GM12878 (cell line): Measurements from ENCODE around the gene SHC1.
A peak's percentile ranks its signal among the peaks of the same experiment; 100 is the strongest.

Source experiments
- ASH2L ChIP-seq: fragments of 300-600, 200-600 bp; sonication (generic); IDR thresholded peaks from 2 replicates; pipeline ENCODE4 v1.6.1; 2017; ENCODE audit warnings: low read depth, mild to moderate bottlenecking, borderline replicate concordance
- CHD1 ChIP-seq: IDR thresholded peaks from 2 replicates; pipeline ENCODE4 v1.6.1; 2012; ENCODE audit warnings: low read depth, low read length, improper control_type of control experiment
- EGR1 ChIP-seq, 2 experiments: IDR thresholded peaks; 1 replicate in 1 of 2; 2 replicates in 1 of 2; pipeline ENCODE4 v1.6.1; 2011 to 2012; ENCODE audit warnings: low read depth in 2 of 2, low read length in 2 of 2, borderline replicate concordance in 1 of 2, mild to moderate bottlenecking in 1 of 2, moderate library complexity in 1 of 2
- GABPA ChIP-seq: IDR thresholded peaks from 2 replicates; pipeline ENCODE4 v1.6.1; 2014; ENCODE audit warnings: antibody characterized with exemption, low read depth, mild to moderate bottlenecking, inconsistent platforms
- HDGF ChIP-seq: fragments of 450-650 bp; IDR thresholded peaks from 2 replicates; pipeline ENCODE4 v1.6.1; 2016; ENCODE audit warnings: antibody characterized with exemption
- POLR2A ChIP-seq: IDR thresholded peaks from 2 replicates; pipeline ENCODE4 v1.6.1; 2011; ENCODE audit warnings: low read depth, mild to moderate bottlenecking, low read length
- POLR2AphosphoS5 ChIP-seq: IDR thresholded peaks from 2 replicates; pipeline ENCODE4 v1.6.1; 2011; ENCODE audit warnings: mild to moderate bottlenecking, low read length, inconsistent platforms
- SREBF2 ChIP-seq: IDR thresholded peaks from 2 replicates; pipeline ENCODE4 v1.6.1; 2012; ENCODE audit warnings: mild to moderate bottlenecking, low read length
- STAT1 ChIP-seq: fragments of 450-650 bp; conservative IDR thresholded peaks from 2 replicates; pipeline ENCODE4 v1.6.1; 2014; ENCODE audit warnings: antibody characterized with exemption, mild to moderate bottlenecking
- ZNF274 ChIP-seq: IDR thresholded peaks from one replicate; pipeline ENCODE4 v1.8.0; 2011; ENCODE audit not compliant: insufficient read length, insufficient read depth
- TF ChIP-seq, protein P1 (sequence below): IDR thresholded peaks from 2 replicates; pipeline ENCODE4 v1.6.1; 2011; ENCODE audit warnings: low read depth, low read length, improper control_type of control experiment, borderline replicate concordance
- TF ChIP-seq, protein P2 (sequence below): fragments of 450-650 bp; IDR thresholded peaks from 2 replicates; pipeline ENCODE4 v1.6.1; 2014; ENCODE audit warnings: mild to moderate bottlenecking
- TF ChIP-seq, protein P3 (sequence below), 3 experiments: IDR thresholded peaks in 2 of 3; conservative IDR thresholded peaks in 1 of 3; 2 replicates each; pipeline ENCODE4 v1.5.1; 2011; ENCODE audit warnings: low read depth in 3 of 3, low read length in 3 of 3, mild to moderate bottlenecking in 3 of 3, control low read depth in 2 of 3, moderate library complexity in 2 of 3, inconsistent platforms in 1 of 3, mixed read lengths in 1 of 3; ENCODE audit not compliant: control insufficient read depth in 2 of 3, insufficient read depth in 1 of 3; ENCODE audit errors: extremely low read depth in 1 of 3
- TF ChIP-seq, protein P4 (sequence below): fragments of 450-650 bp; IDR thresholded peaks from 2 replicates; pipeline ENCODE4 v1.6.1; 2017; ENCODE audit warnings: mild to moderate bottlenecking

DNA sequence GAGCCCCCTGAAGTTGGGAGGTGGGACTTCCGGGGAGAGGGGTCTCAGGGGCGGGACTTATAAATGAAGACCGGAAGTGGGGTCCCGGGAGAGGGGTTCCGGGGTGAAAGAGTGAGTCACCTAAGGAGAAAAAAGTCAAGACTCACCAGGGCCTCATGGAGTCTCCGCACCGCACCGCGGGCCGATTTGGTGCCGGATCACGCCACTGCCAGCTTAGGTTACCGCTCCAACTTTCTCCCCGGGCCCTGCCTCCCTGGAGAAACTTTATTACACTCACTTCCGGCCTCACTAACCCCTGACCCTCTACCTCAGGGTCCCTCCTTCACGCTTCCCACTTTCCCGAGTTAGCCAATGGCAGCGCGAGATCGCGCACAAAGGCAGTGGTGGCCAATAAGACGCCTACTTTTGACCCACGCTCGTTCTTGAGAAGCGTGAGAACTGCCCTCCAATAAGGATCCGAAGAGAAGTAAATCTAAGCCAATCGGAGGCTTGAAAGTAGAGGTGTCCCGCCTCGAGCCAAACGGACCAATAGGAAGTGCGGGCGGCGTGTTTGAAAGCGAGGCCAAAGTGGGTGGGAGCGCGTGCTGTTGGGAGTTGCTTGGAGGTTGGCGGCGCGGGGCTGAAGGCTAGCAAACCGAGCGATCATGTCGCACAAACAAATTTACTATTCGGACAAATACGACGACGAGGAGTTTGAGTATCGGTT is 3.7 kb upstream of the SHC1 start, which contains the start of gene CKS1B:
- TF ChIP-seq, protein P1, sequence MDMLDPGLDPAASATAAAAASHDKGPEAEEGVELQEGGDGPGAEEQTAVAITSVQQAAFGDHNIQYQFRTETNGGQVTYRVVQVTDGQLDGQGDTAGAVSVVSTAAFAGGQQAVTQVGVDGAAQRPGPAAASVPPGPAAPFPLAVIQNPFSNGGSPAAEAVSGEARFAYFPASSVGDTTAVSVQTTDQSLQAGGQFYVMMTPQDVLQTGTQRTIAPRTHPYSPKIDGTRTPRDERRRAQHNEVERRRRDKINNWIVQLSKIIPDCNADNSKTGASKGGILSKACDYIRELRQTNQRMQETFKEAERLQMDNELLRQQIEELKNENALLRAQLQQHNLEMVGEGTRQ, result no peak
- TF ChIP-seq, protein P2, sequence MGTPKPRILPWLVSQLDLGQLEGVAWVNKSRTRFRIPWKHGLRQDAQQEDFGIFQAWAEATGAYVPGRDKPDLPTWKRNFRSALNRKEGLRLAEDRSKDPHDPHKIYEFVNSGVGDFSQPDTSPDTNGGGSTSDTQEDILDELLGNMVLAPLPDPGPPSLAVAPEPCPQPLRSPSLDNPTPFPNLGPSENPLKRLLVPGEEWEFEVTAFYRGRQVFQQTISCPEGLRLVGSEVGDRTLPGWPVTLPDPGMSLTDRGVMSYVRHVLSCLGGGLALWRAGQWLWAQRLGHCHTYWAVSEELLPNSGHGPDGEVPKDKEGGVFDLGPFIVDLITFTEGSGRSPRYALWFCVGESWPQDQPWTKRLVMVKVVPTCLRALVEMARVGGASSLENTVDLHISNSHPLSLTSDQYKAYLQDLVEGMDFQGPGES, result peak; percentile 95
- TF ChIP-seq, protein P3, sequence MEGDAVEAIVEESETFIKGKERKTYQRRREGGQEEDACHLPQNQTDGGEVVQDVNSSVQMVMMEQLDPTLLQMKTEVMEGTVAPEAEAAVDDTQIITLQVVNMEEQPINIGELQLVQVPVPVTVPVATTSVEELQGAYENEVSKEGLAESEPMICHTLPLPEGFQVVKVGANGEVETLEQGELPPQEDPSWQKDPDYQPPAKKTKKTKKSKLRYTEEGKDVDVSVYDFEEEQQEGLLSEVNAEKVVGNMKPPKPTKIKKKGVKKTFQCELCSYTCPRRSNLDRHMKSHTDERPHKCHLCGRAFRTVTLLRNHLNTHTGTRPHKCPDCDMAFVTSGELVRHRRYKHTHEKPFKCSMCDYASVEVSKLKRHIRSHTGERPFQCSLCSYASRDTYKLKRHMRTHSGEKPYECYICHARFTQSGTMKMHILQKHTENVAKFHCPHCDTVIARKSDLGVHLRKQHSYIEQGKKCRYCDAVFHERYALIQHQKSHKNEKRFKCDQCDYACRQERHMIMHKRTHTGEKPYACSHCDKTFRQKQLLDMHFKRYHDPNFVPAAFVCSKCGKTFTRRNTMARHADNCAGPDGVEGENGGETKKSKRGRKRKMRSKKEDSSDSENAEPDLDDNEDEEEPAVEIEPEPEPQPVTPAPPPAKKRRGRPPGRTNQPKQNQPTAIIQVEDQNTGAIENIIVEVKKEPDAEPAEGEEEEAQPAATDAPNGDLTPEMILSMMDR (IDR thresholded peaks at IDR 0.05 in 2 of 3, conservative IDR thresholded peaks at IDR 0.05 in 1 of 3; ENCODE audit: control insufficient read depth in 2 of 3, extremely low read depth in 1 of 3, insufficient read depth in 1 of 3, low read depth in 3 of 3, low read length in 3 of 3), result no peak
- no peak for TF ChIP-seq ASH2L
- TF ChIP-seq EGR1 (IDR thresholded peaks at IDR 0.05; ENCODE audit: borderline replicate concordance in 1 of 2, low read depth in 2 of 2, low read length in 2 of 2), result peak in 1 of 2 experiments; percentile 26; a peak in 1 of 3 replicates
- TF ChIP-seq ZNF274, result no peak
- TF ChIP-seq HDGF, result no peak
- TF ChIP-seq, protein P4, sequence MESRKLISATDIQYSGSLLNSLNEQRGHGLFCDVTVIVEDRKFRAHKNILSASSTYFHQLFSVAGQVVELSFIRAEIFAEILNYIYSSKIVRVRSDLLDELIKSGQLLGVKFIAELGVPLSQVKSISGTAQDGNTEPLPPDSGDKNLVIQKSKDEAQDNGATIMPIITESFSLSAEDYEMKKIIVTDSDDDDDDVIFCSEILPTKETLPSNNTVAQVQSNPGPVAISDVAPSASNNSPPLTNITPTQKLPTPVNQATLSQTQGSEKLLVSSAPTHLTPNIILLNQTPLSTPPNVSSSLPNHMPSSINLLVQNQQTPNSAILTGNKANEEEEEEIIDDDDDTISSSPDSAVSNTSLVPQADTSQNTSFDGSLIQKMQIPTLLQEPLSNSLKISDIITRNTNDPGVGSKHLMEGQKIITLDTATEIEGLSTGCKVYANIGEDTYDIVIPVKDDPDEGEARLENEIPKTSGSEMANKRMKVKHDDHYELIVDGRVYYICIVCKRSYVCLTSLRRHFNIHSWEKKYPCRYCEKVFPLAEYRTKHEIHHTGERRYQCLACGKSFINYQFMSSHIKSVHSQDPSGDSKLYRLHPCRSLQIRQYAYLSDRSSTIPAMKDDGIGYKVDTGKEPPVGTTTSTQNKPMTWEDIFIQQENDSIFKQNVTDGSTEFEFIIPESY, result no peak
- TF ChIP-seq POLR2A, result peak; percentile 85
- TF ChIP-seq POLR2AphosphoS5, result peak; percentile 58
- TF ChIP-seq STAT1, result 0 out of 2 replicates have a peak, but pooled peaks have one; percentile 11
- peak; percentile 91 for TF ChIP-seq GABPA
- no peak for TF ChIP-seq CHD1
- TF ChIP-seq SREBF2, result no peak
